NCI-H1048 (cell line): Measurements from ENCODE around the gene UVSSA.
"Not testable (repeated sequence)": the region's sequence is repeated elsewhere in the genome, so short reads cannot be mapped to it uniquely, and the experiment has no call there.

ENCODE experiments used
- DNase-seq: peaks from one replicate; lab custom pipeline; 2025; lab: John Stamatoyannopoulos, UW

The UVSSA gene

DNA sequence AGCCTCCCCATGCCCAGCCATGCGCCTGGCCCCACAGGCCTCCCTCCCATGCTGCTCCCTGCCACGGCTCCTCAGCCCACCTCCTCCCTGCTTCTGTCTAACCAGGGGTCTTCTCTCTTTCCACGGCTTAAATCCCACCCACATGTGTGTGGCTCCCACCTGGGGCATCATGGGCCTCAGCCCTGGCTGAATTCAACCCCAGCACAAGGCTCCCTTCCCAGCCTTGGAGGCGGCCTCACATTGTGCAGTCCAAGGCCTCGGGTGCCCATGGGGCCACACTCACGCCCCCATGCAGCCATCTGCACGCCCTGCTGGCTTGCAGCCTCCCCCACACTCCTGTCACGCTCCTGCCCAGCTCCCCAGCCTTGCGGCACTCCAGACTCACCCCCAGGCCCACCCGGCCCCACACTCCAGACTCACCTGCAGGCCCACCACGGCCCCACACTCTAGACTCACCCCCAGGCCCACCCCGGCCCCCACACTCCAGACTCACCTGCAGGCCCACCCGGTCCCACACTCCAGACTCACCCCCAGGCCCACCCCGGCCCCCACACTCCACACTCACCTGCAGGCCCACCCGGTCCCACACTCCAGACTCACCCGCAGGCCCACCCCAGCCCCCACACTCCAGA lies 30.4 kb upstream of the UVSSA start:
- DNase-seq: no peak

- DNase-seq: no peak
These were observed 29.6 kb upstream of the UVSSA start for GRCh38 chr4:1317177-1318045.

DNA sequence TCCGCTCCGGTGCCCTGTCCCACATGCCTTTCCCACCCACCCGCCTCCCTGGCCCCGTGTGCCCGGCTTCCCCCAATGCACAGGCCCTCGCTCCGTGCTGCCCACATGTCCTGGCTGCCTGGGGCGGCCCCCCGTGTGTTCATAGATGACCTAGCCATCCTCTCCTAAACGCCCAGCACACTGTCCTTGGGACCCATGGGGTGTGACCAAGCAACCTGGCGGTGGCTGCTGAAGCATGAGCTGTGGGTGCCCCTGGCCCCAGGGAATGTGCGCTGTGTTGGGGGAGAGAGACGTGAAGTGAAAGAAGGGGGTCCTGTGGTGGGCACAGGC lies 29.0 kb upstream of the UVSSA start:
- DNase-seq: no peak

DNA sequence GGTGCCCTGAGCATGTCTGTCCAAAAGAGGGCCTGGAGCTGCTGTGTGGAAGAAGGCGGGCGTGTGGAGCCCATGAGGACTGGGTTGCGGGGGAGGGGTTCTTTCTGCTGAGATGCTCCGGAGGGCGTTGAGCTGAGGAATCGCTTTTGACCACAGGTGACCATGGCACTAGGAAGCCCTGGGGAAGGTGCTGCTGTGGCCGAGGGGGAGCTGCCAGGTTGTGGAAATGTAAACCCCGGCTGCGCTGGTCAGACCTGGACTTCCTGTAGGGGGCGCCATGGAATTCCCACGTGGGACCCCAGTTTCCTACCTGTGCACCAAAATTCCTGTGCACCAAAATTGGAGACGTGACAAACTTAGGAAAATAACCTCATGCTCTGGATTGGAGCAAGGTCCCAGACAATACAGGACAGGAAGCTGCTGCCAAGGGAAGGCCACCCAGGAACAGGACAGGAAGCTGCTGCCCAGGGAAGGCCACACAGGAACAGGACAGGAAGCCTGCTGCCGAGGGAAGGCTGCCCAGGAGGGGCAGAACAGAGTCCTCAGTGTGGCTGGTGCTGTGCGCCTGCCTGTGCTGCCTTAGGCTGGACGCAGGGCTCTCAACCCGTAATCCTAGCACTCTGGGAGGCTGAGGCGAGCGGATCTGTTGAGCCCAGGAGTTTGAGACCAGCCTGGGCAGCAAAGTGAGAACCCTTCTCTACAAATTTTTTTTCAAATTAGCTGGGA lies 28.4 kb upstream of the UVSSA start:
- DNase-seq: no peak

- no peak for DNase-seq
These were observed 25.5 kb upstream of the UVSSA start for GRCh38 chr4:1321486-1321885.

GRCh38 chr4:1321946-1322650 lies 24.9 kb upstream of the UVSSA start:
- no peak for DNase-seq

GRCh38 chr4:1323280-1323634 lies 23.8 kb upstream of the UVSSA start:
- no peak for DNase-seq

- DNase-seq: no peak
These were observed 23.2 kb upstream of the UVSSA start for GRCh38 chr4:1323635-1324442.

DNA sequence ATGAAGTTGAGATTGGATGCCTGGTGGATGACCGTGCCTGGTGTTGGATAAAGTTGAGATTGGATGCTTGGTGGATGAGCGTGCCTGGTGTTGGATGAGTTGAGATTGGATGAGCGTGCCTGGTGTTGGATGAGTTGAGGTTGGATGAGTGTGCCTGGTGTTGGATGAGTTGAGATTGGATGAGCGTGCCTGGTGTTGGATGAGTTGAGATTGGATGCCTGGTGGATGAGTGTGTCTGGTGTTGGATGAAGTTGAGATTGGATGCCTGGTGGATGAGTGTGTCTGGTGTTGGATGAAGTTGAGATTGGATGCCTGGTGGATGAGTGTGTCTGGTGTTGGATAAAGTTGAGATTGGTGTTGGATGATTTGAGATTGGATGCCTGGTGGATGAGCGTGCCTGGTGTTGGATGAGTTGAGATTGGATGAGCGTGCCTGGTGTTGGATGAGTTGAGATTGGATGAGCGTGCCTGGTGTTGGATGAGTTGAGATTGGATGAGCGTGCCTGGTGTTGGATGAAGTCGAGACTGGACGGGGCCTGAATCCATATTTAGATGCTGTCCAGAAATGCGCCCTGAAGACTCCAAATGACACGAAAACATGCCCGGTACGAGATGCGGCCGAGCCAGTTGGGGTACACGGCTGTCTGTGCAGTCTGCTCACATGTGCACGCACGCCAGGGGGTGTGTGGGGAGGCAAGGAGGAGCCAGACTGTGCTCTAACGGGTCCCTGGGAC lies 22.4 kb upstream of the UVSSA start:
- not testable (repeated sequence) for DNase-seq

GRCh38 chr4:1325176-1325480 lies 21.9 kb upstream of the UVSSA start:
- DNase-seq: no peak

GRCh38 chr4:1325681-1326635 lies 21.1 kb upstream of the UVSSA start:
- no peak for DNase-seq

DNA sequence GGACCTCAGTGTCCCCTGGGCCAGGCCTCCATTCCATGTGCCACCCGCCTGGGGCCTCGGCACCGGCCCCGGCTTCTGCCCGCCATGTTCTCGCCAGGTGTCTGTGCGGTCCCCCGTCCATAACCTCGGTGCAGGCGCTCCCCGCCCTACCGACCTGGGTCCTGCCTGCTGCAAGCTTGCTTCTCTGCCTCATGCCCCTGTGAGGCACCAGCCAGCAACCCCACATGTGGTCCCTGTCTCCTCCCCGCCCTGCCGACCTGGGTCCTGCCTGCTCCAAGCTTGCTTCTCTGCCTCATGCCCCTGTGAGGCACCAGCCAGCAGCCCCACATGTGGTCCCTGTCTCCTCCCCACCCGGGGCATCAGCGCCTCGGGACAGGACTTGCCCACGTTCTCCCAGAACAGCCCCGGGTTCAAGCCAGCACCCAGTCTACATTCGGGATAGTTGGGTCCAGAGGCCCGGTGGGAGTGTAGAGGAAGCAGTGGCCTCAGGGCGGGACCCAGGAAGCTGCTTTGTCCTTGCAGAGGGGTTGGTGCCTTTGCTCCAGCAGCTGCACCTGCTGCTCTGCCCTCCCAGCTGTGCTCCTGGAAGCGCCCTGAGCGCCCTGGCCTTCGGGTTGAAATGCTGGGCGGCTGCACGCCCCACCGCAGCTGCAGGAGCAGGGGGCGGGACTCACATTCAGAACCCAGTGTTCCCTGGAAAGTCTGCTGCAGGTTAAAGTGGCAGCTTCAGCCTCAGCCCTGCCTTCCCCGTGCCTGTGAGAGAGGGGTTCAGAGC lies 20.1 kb upstream of the UVSSA start:
- no peak for DNase-seq

GRCh38 chr4:1327526-1328266 lies 19.3 kb upstream of the UVSSA start:
- DNase-seq: no peak

- no peak for DNase-seq
These were observed 18.5 kb upstream of the UVSSA start for GRCh38 chr4:1328267-1329155.

DNA sequence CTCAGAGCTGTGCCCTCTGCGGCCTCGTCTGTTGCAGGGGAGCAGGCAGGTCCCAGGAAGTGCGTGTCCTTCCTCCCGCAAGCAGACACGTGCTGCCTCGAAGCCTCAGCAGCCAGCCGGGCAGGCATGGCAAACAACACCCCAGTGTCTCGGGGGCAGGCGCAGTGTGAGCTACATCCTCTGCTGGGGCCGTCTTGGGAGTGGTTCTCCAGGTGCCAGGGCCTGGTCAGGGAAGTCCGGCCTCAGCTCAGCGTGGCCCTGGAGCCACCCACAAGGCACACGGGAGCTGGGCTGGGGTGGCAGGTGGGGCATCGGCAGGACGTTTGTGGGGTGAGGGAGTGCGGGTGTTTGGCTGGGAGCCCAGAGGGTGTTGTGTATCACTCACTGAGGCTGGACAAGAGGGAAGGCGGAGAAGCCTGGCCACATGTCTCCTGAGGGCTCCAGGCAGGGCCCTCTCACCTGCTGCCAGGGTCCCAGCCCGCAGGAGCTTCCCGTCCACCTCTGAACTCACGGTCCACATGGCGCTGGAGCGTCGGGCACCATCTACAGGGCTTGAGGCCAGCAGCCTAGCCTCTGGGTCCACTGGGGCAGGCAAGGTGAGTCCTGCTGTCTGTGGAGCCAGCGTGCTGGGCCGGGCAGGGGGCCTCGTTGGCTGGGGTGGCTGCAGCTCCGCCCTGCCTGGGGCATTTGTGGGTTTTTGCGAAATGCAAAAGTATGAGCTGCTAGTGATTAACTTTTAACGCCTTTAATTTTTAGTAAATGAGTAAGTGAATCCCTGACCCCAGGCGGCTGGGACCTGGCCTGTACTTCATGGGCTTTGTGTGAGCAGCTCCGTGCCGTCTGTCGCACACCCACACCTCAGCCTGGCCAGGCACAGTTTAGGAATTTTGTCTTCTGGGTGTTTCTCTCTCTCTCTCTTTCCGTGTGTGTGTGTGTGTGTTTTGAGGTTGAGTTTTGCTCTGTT lies 17.3 kb upstream of the UVSSA start:
- no peak for DNase-seq
